ENCODE measurements around the gene ANOS1. TPM values are rescaled to one million over a fixed set of nuclear protein-coding genes. Genes with fewer than 3 reads are reported as not detected.

Gene ANOS1
- total and polyA plus RNA-seq, 2 of the 8 experiments (the other 6 are each of a cell fraction or from before 2014, with no cell fraction given), result 34.4 to 59.0 TPM

DNA sequence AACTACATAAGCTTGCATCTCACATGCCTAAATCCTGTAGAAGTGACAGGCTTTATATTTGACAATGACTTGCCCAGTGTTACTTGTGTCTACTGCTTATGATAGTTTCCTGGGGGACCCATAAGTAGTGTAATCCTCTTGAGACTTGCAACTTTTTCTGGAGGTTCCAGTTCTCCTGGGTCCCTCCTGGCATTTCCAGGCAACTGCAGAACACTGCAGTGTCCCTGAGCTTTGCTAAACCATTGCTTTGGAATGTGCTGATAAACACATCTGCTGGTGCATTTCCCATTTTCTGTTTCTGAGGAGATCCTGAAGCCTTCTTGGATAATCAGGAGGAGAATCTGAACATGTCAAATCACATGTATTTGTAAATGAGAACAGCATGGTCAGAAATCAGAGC lies 82.0 kb downstream of the ANOS1 start:
- TF ChIP-seq BRCA1 (IDR thresholded peaks at IDR 0.05; ENCODE audit: low read depth, low read length), result no peak
- no peak for TF ChIP-seq NANOG (IDR thresholded peaks at IDR 0.05; ENCODE audit: insufficient read depth, low read depth, low read length, poor library complexity, severe bottlenecking)
- no peak overlapping the region for H3K18ac ChIP-seq (ENCODE audit: extremely low read depth, low read length)
- H3K9ac ChIP-seq (replicated peaks in 1 of 4; ENCODE audit: extremely low read depth in 1 of 4, low read depth in 3 of 4, low read length in 3 of 4), result no peak overlapping the region
- no peak overlapping the region for H2BK15ac ChIP-seq (ENCODE audit: low read length)
- no peak overlapping the region for H2BK12ac ChIP-seq (ENCODE audit: low read depth, low read length)
- no peak overlapping the region for H3K4me3 ChIP-seq (ENCODE audit: extremely low read depth in 1 of 4, insufficient read depth in 2 of 4, low read depth in 3 of 4, low read length in 4 of 4)
- no peaks in the 10 kb centered on the region for H3K27me3 ChIP-seq (replicated peaks in 1 of 4; ENCODE audit: control insufficient read depth in 3 of 4, extremely low read depth in 1 of 4, insufficient read depth in 3 of 4, low read length in 3 of 4)
- no peak overlapping the region for H2AK5ac ChIP-seq (ENCODE audit: low read depth, low read length)
- no peak overlapping the region for H3K27ac ChIP-seq (ENCODE audit: low read depth, low read length)
- peaks cover 0 to 3% (median 0%) of the 10 kb centered on the region in 4 experiments; a peak in 2 of 8 replicates for H3K36me3 ChIP-seq (ENCODE audit: control insufficient read depth in 2 of 4, insufficient read depth in 4 of 4, low read length in 3 of 4)
- H3K23me2 ChIP-seq (ENCODE audit: low read depth, low read length), result no peaks in the 10 kb centered on the region
- no peak overlapping the region for H2BK120ac ChIP-seq (replicated peaks; ENCODE audit: low read depth, low read length)
- no peak overlapping the region for H3K14ac ChIP-seq (ENCODE audit: insufficient read length)
- H3K56ac ChIP-seq (replicated peaks; ENCODE audit: insufficient read length, low read depth, low read length), result no peak overlapping the region
- H2BK5ac ChIP-seq (ENCODE audit: low read depth, low read length), result no peak overlapping the region
- no peak overlapping the region for H4K91ac ChIP-seq (replicated peaks; ENCODE audit: insufficient read length, low read length)
- CTCF ChIA-PET (ENCODE audit: partially characterized antibody), result interaction anchor here (1.4 kb wide), 1 partner anchor 27 kb away, joined by 3 read pairs; no protein-coding TSS in a partner anchor
- H3K4me2 ChIP-seq (ENCODE audit: insufficient read depth in 1 of 2, low read depth in 2 of 2, low read length in 2 of 2), result no peak overlapping the region
- H4K5ac ChIP-seq (ENCODE audit: insufficient read length, low read depth, low read length), result no peak overlapping the region
- H3K23ac ChIP-seq (ENCODE audit: insufficient read length), result no peak overlapping the region
- peaks cover 0 to 44% of the 10 kb centered on the region in 2 experiments; a peak in 2 of 4 replicates for H3K79me2 ChIP-seq (ENCODE audit: control insufficient read depth in 1 of 2, insufficient read depth in 2 of 2, low read length in 2 of 2)
- POLR2A ChIA-PET (ENCODE audit: partially characterized antibody), result no interaction called here
- no peak overlapping the region for H4K8ac ChIP-seq (ENCODE audit: extremely low read depth, insufficient read depth, low read length)
- FAIRE-seq (no peak), DNase-seq (ENCODE audit: low read depth in 1 of 2, low spot score in 2 of 2) (no peak)
- H3K4ac ChIP-seq (replicated peaks; ENCODE audit: insufficient read length, low read depth, low read length), result no peak overlapping the region
- H2BK20ac ChIP-seq (ENCODE audit: low read length), result no peak overlapping the region
- peaks cover 0 to 1% of the 10 kb centered on the region in 2 experiments for H4K20me1 ChIP-seq (replicated peaks in 1 of 2; ENCODE audit: control insufficient read depth in 1 of 2, insufficient read depth in 2 of 2, low read length in 2 of 2)
- H3K79me1 ChIP-seq (ENCODE audit: low read depth, low read length), result no peaks in the 10 kb centered on the region
- H3K9me3 ChIP-seq (ENCODE audit: insufficient read depth in 2 of 2, low read depth in 1 of 2, low read length in 1 of 2), result no peaks in the 10 kb centered on the region
- H2AFZ ChIP-seq (ENCODE audit: low read length), result no peak overlapping the region
- peaks cover 0 to 2% (median 0%) of the 10 kb centered on the region in 4 experiments; a peak in 1 of 7 replicates for H3K4me1 ChIP-seq (replicated peaks in 1 of 4; ENCODE audit: control insufficient read depth in 3 of 4, insufficient read depth in 4 of 4, low read length in 3 of 4)
